ENCODE results near the gene PNN. TPM values are rescaled to one million over a fixed set of nuclear protein-coding genes. Genes with fewer than 3 reads are reported as not detected.

PNN gene
- total RNA-seq, 1 donor from 2014 or later = 128 TPM

DNA sequence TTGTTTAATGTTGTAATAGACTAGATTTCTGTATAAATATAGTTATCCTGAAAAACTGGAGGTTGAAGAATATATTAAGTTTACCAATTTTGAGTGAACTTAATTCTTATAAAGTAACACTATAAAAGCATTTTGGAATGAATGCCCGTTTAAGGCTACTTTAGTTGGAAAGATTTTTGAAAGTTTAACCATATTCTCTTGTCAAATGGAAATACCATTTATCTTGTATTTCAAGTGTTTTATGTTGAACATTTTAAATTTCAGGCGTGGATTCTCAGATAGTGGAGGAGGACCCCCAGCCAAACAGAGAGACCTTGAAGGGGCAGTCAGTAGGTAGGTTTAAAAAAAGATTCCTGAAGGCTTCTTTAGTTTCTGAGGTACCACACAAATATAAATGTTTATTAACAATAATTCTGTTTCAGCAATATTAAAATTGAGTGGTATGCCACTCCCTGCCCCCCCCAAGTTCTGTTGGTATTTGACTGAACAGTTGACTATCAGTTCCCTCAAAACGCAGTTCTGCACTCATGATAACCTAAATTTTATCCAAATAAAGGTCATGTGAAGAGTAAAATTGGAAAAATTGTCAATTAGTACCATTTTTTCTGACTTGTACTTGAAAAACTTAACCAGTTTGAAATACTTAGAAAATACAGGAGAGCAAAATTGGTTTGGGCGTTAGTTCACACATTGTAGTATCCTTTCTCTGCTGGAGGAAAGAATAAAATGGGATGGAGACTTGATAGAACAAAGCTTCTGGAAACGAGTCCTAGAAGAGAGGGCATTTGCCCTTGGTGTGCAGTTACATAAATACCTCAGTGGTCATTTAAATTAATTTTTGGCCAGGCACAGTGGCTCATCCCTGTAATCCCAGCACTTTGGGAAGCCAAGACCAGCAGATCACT is 1.5 kb downstream of the PNN start:
- H3K27me3 Mint-ChIP-seq (ENCODE audit: unreplicated experiment) = peaks cover 12% of the 10 kb centered on the region
- peaks cover 34% of the 10 kb centered on the region for H3K4me1 Mint-ChIP-seq (ENCODE audit: unreplicated experiment)
- DNase-seq (ENCODE audit: low spot score) = no peak
- H3K9me3 Mint-ChIP-seq (ENCODE audit: unreplicated experiment) = no peaks in the 10 kb centered on the region
- H3K27ac Mint-ChIP-seq (ENCODE audit: unreplicated experiment) = peak overlapping the region; percentile 100
- H3K4me3 Mint-ChIP-seq (ENCODE audit: unreplicated experiment) = peak overlapping the region; percentile 100
- peaks cover 37% of the 10 kb centered on the region for H3K36me3 Mint-ChIP-seq (ENCODE audit: low read depth, unreplicated experiment)
- TF ChIP-seq, protein P1, sequence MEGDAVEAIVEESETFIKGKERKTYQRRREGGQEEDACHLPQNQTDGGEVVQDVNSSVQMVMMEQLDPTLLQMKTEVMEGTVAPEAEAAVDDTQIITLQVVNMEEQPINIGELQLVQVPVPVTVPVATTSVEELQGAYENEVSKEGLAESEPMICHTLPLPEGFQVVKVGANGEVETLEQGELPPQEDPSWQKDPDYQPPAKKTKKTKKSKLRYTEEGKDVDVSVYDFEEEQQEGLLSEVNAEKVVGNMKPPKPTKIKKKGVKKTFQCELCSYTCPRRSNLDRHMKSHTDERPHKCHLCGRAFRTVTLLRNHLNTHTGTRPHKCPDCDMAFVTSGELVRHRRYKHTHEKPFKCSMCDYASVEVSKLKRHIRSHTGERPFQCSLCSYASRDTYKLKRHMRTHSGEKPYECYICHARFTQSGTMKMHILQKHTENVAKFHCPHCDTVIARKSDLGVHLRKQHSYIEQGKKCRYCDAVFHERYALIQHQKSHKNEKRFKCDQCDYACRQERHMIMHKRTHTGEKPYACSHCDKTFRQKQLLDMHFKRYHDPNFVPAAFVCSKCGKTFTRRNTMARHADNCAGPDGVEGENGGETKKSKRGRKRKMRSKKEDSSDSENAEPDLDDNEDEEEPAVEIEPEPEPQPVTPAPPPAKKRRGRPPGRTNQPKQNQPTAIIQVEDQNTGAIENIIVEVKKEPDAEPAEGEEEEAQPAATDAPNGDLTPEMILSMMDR (IDR thresholded peaks at IDR 0.05; ENCODE audit: unreplicated experiment) = no peak

DNA sequence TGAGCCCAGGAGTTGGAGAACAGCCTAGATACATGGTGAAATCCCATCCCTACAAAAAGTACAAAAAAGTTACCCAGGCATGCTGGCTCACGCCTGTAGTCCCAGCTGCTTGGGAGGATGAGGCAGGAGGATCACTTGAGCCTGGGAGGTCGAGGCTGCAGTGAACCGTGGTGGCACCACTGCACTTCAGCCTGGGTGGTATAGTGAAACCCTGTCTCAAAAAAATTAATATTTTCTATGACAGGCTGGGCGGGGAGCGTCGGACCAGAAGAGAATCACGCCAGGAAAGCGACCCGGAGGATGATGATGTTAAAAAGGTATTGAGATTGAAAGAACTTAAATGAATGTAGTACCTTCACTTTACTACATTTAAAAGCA is 2.1 kb downstream of the PNN start:
- H3K4me1 Mint-ChIP-seq (ENCODE audit: unreplicated experiment) = peaks cover 31% of the 10 kb centered on the region
- peak overlapping the region; percentile 100 for H3K4me3 Mint-ChIP-seq (ENCODE audit: unreplicated experiment)
- TF ChIP-seq, protein P1 (IDR thresholded peaks at IDR 0.05; ENCODE audit: unreplicated experiment) = no peak
- peaks cover 12% of the 10 kb centered on the region for H3K27me3 Mint-ChIP-seq (ENCODE audit: unreplicated experiment)
- peaks cover 37% of the 10 kb centered on the region for H3K36me3 Mint-ChIP-seq (ENCODE audit: low read depth, unreplicated experiment)
- H3K9me3 Mint-ChIP-seq (ENCODE audit: unreplicated experiment) = no peaks in the 10 kb centered on the region
- no peak for DNase-seq (ENCODE audit: low spot score)
- peak overlapping the region; percentile 100 for H3K27ac Mint-ChIP-seq (ENCODE audit: unreplicated experiment)

DNA sequence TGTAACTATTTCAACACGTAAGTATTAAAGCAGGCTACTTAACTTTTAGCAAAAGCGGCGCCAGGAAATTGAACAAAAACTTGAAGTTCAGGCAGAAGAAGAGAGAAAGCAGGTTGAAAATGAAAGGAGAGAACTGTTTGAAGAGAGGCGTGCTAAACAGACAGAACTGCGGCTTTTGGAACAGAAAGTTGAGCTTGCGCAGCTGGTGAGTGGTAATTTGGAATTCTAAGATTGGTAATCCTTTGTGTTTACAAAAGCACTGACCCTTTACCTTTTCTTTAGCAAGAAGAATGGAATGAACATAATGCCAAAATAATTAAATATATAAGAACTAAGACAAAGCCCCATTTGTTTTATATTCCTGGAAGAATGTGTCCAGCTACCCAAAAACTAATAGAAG is 4.0 kb downstream of the PNN start:
- Mint-ChIP-seq H3K4me3 (ENCODE audit: unreplicated experiment) (peak overlapping the region; percentile 87), H3K27me3 (ENCODE audit: unreplicated experiment) (peaks cover 9% of the 10 kb centered on the region), H3K4me1 (ENCODE audit: unreplicated experiment) (peaks cover 30% of the 10 kb centered on the region), H3K36me3 (ENCODE audit: low read depth, unreplicated experiment) (peaks cover 47% of the 10 kb centered on the region), H3K27ac (ENCODE audit: unreplicated experiment) (peak overlapping the region; percentile 65), H3K9me3 (ENCODE audit: unreplicated experiment) (no peaks in the 10 kb centered on the region)
- no peak for DNase-seq (ENCODE audit: low spot score)
- TF ChIP-seq, protein P1 (IDR thresholded peaks at IDR 0.05; ENCODE audit: unreplicated experiment) = no peak

DNA sequence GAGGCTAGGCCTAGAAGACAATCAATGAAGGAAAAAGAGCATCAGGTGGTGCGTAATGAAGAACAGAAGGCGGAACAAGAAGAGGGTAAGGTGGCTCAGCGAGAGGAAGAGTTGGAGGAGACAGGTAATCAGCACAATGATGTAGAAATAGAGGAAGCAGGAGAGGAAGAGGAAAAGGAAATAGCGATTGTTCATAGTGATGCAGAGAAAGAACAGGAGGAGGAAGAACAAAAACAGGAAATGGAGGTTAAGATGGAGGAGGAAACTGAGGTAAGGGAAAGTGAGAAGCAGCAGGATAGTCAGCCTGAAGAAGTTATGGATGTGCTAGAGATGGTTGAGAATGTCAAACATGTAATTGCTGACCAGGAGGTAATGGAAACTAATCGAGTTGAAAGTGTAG is 5.5 kb downstream of the PNN start:
- H3K4me1 Mint-ChIP-seq (ENCODE audit: unreplicated experiment) = peaks cover 35% of the 10 kb centered on the region
- TF ChIP-seq, protein P1 (IDR thresholded peaks at IDR 0.05; ENCODE audit: unreplicated experiment) = no peak
- no peaks in the 10 kb centered on the region for H3K9me3 Mint-ChIP-seq (ENCODE audit: unreplicated experiment)
- no peak for DNase-seq (ENCODE audit: low spot score)
- peaks cover 54% of the 10 kb centered on the region for H3K36me3 Mint-ChIP-seq (ENCODE audit: low read depth, unreplicated experiment)
- H3K4me3 Mint-ChIP-seq (ENCODE audit: unreplicated experiment) = no peak overlapping the region
- no peak overlapping the region for H3K27ac Mint-ChIP-seq (ENCODE audit: unreplicated experiment)
- peaks cover 6% of the 10 kb centered on the region for H3K27me3 Mint-ChIP-seq (ENCODE audit: unreplicated experiment)

DNA sequence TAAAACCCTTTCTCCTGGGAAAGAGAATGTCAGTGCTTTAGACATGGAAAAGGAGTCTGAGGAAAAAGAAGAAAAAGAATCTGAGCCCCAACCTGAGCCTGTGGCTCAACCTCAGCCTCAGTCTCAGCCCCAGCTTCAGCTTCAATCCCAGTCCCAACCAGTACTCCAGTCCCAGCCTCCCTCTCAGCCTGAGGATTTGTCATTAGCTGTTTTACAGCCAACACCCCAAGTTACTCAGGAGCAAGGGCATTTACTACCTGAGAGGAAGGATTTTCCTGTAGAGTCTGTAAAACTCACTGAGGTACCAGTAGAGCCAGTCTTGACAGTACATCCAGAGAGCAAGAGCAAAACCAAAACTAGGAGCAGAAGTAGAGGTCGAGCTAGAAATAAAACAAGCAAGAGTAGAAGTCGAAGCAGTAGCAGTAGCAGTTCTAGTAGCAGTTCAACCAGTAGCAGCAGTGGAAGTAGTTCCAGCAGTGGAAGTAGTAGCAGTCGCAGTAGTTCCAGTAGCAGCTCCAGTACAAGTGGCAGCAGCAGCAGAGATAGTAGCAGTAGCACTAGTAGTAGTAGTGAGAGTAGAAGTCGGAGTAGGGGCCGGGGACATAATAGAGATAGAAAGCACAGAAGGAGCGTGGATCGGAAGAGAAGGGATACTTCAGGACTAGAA is 6.1 kb downstream of the PNN start:
- TF ChIP-seq, protein P1 (IDR thresholded peaks at IDR 0.05; ENCODE audit: unreplicated experiment) = no peak
- H3K27ac Mint-ChIP-seq (ENCODE audit: unreplicated experiment) = no peak overlapping the region
- H3K4me1 Mint-ChIP-seq (ENCODE audit: unreplicated experiment) = peaks cover 35% of the 10 kb centered on the region
- no peak for DNase-seq (ENCODE audit: low spot score)
- peaks cover 48% of the 10 kb centered on the region for H3K36me3 Mint-ChIP-seq (ENCODE audit: low read depth, unreplicated experiment)
- H3K27me3 Mint-ChIP-seq (ENCODE audit: unreplicated experiment) = peaks cover under 1% of the 10 kb centered on the region
- no peaks in the 10 kb centered on the region for H3K9me3 Mint-ChIP-seq (ENCODE audit: unreplicated experiment)
- no peak overlapping the region for H3K4me3 Mint-ChIP-seq (ENCODE audit: unreplicated experiment)

Measured in endothelial cell (in vitro differentiated cells).